Astrocyte of the cerebellum (primary cell): ENCODE measurements around the gene SLC35F6.

Source experiments
- DNase-seq: peaks from one replicate; pipeline ENCODE4 v3.0.0-alpha.2; 2011; ENCODE audit warnings: low read depth
- H3K4me3 ChIP-seq: 2 replicates; pipeline ENCODE4 v1.5.1; 2011; ENCODE audit warnings: mild to moderate bottlenecking, low read depth, low read length, moderate library complexity
- in situ Hi-C: cut with HindIII; loops from 2 replicates; pipeline ENCODE4 v1.10.0; 2017; ENCODE audit warnings: low sequenced_read_pairs
- TF ChIP-seq, protein P1 (sequence below): IDR thresholded peaks from 2 replicates; pipeline ENCODE4 v1.5.1; 2012; ENCODE audit warnings: low read length, low read depth, moderate library complexity, mild to moderate bottlenecking; ENCODE audit errors: missing control alignments

The SLC35F6 gene

DNA sequence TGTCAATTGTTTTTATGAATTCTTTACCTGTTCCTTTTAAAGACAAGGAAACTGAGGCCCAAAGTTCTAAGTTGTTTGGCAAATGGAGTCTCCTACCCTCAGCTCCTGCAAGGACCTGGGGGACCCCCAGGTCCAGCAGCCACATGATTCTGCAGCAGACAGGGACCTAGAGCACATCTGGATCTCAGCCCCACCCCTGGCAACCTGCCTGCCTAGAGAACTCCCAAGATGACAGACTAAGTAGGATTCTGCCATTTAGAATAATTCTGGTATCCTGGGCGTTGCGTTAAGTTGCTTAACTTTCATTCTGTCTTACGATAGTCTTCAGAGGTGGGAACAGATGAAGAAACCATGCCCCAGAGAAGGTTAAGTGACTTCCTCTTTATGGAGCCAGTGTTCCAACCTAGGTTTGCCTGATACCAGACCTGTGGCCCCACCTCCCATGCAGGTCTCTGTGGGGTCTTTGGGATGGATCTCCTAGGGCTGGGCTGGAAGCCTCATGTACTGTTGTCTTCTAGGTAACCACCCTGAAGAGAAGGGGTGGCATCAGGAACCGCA, 16.2 kb downstream of the SLC35F6 start:
- in situ Hi-C loops: no loop called here

GRCh38 chr2:26782876-26783704, 19.0 kb downstream of the SLC35F6 start:
- H3K4me3 ChIP-seq: no peak overlapping the region
- in situ Hi-C loops: no loop called here
- TF ChIP-seq, protein P1, sequence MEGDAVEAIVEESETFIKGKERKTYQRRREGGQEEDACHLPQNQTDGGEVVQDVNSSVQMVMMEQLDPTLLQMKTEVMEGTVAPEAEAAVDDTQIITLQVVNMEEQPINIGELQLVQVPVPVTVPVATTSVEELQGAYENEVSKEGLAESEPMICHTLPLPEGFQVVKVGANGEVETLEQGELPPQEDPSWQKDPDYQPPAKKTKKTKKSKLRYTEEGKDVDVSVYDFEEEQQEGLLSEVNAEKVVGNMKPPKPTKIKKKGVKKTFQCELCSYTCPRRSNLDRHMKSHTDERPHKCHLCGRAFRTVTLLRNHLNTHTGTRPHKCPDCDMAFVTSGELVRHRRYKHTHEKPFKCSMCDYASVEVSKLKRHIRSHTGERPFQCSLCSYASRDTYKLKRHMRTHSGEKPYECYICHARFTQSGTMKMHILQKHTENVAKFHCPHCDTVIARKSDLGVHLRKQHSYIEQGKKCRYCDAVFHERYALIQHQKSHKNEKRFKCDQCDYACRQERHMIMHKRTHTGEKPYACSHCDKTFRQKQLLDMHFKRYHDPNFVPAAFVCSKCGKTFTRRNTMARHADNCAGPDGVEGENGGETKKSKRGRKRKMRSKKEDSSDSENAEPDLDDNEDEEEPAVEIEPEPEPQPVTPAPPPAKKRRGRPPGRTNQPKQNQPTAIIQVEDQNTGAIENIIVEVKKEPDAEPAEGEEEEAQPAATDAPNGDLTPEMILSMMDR: no peak
- no peak for DNase-seq

More for the DNA sequence above, 16.2 kb downstream of the SLC35F6 start:
- H3K4me3 ChIP-seq: no peak overlapping the region
- TF ChIP-seq, protein P1: no peak
- DNase-seq: no peak

GRCh38 chr2:26784570-26785234, 20.6 kb downstream of the SLC35F6 start:
- TF ChIP-seq, protein P1: no peak
- peak overlapping the region; percentile 75 for H3K4me3 ChIP-seq
- DNase-seq: no peak
- in situ Hi-C loops: no loop called here

- peak; percentile 100 for DNase-seq
- TF ChIP-seq, protein P1: no peak
- in situ Hi-C loops: no loop called here
- H3K4me3 ChIP-seq: peak within 1 kb of the TSS; percentile 75
Observed at GRCh38 chr2:26785431-26786206, 21.5 kb downstream of the SLC35F6 start, which contains the start of gene CENPA. TSS of gene CENPA (plus strand) at chr2:26786056. CDS start at chr2:26786197, 141 bp downstream.

- peak overlapping the region; percentile 75 for H3K4me3 ChIP-seq
- no peak for DNase-seq
- in situ Hi-C loops: no loop called here
- TF ChIP-seq, protein P1: no peak
Observed at GRCh38 chr2:26786207-26787028, 22.3 kb downstream of the SLC35F6 start.
